Suprapubic skin (tissue), 4 donors: ENCODE measurements around the gene RESF1. TPM values are rescaled to one million over a fixed set of nuclear protein-coding genes. Genes with fewer than 3 reads are reported as not detected.

ENCODE experiments used
- DNase-seq, 2 donors: peaks; one replicate each; pipeline ENCODE4 v3.0.0-alpha.2; 2019; ENCODE audit warnings: low spot score in 2 of 2
- H3K27ac ChIP-seq: fragments of 200-600 bp; sonication (generic); one replicate; pipeline ENCODE4 v1.5.1; 2019
- H3K27me3 ChIP-seq: fragments of 200-600 bp; sonication (generic); one replicate; pipeline ENCODE4 v1.5.1; 2019
- H3K36me3 ChIP-seq: fragments of 200-600 bp; sonication (generic); one replicate; pipeline ENCODE4 v1.5.1; 2019
- H3K4me1 ChIP-seq: fragments of 200-600 bp; sonication (generic); one replicate; pipeline ENCODE4 v1.5.1; 2019
- H3K4me3 ChIP-seq: fragments of 200-600 bp; sonication (generic); one replicate; pipeline ENCODE4 v1.5.1; 2019; ENCODE audit warnings: mild to moderate bottlenecking
- H3K9me3 ChIP-seq: fragments of 200-600 bp; sonication (generic); one replicate; pipeline ENCODE4 v1.5.1; 2019
- EP300 ChIP-seq: sonication (generic); formaldehyde crosslinking; IDR thresholded peaks from one replicate; pipeline ENCODE4 v1.6.1; 2017; ENCODE audit warnings: antibody characterized with exemption
- POLR2A ChIP-seq, 2 donors: fragments of 450-650 bp; IDR thresholded peaks; one replicate each; pipeline ENCODE4 v1.6.1; 2017; ENCODE audit warnings: antibody characterized with exemption in 2 of 2, mild to moderate bottlenecking in 2 of 2, moderate library complexity in 2 of 2
- POLR2AphosphoS5 ChIP-seq, 3 donors: sonication (generic); formaldehyde crosslinking; IDR thresholded peaks; one replicate each; pipeline ENCODE4 v1.6.1; 2017; ENCODE audit warnings: antibody characterized with exemption in 3 of 3
- WGBS: methylation state at CpG from one replicate; pipeline ENCODE4 v1.1.5; 2018; 5-methylcytosine and 5-hydroxymethylcytosine counted together
- total RNA-seq, 4 donors: library from RNA; depleted of rRNA; stranded (reverse); fragments of >200 nt; gene quantifications; one replicate each; pipeline ENCODE4 v1.1.0, GENCODE V29; 2016
- TF ChIP-seq, protein P1 (sequence below), 2 donors: fragments of 200-600 bp in 1 of 2; fragments of 450-650 bp in 1 of 2; sonication (generic) in 1 of 2; IDR thresholded peaks; one replicate each; pipeline ENCODE4 v1.5.1; 2016 to 2019; ENCODE audit warnings: antibody characterized with exemption in 2 of 2, mild to moderate bottlenecking in 1 of 2, moderate library complexity in 1 of 2

Gene RESF1
- total RNA-seq, 4 donors from 2014 or later, result 58.0 to 115 (median 69.8) TPM

- peaks cover 67% of the 10 kb centered on the region for H3K36me3 ChIP-seq
These were observed 32.6 kb downstream of the RESF1 start for GRCh38 chr12:31991815-31992214.

GRCh38 chr12:31999692-32000091 lies 40.5 kb downstream of the RESF1 start:
- Histone ChIP-seq H3K27ac (no peak overlapping the region), H3K9me3 (no peaks in the 10 kb centered on the region), H3K4me3 (no peak overlapping the region), H3K36me3 (peaks cover 63% of the 10 kb centered on the region), H3K27me3 (no peaks in the 10 kb centered on the region), H3K4me1 (no peaks in the 10 kb centered on the region)
- TF ChIP-seq POLR2A (IDR thresholded peaks at IDR 0.05), result no peak
- TF ChIP-seq POLR2AphosphoS5 (IDR thresholded peaks at IDR 0.05), result no peak
- no peak for TF ChIP-seq EP300
- TF ChIP-seq, protein P1, sequence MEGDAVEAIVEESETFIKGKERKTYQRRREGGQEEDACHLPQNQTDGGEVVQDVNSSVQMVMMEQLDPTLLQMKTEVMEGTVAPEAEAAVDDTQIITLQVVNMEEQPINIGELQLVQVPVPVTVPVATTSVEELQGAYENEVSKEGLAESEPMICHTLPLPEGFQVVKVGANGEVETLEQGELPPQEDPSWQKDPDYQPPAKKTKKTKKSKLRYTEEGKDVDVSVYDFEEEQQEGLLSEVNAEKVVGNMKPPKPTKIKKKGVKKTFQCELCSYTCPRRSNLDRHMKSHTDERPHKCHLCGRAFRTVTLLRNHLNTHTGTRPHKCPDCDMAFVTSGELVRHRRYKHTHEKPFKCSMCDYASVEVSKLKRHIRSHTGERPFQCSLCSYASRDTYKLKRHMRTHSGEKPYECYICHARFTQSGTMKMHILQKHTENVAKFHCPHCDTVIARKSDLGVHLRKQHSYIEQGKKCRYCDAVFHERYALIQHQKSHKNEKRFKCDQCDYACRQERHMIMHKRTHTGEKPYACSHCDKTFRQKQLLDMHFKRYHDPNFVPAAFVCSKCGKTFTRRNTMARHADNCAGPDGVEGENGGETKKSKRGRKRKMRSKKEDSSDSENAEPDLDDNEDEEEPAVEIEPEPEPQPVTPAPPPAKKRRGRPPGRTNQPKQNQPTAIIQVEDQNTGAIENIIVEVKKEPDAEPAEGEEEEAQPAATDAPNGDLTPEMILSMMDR (IDR thresholded peaks at IDR 0.05), result no peak
- 93% methylated on average over 6 of the region's 6 CpGs for WGBS
- no peak for DNase-seq

More at GRCh38 chr12:31991815-31992214, 32.6 kb downstream of the RESF1 start:
- no peak for DNase-seq
- WGBS, result 95% methylated on average over 2 of the region's 2 CpGs
- H3K9me3 ChIP-seq, result no peaks in the 10 kb centered on the region
- no peak overlapping the region for H3K27ac ChIP-seq
- TF ChIP-seq, protein P1 (IDR thresholded peaks at IDR 0.05), result no peak
- TF ChIP-seq POLR2A (IDR thresholded peaks at IDR 0.05) (no peak), POLR2AphosphoS5 (IDR thresholded peaks at IDR 0.05) (no peak), EP300 (no peak)
- H3K4me1 ChIP-seq, result no peaks in the 10 kb centered on the region
- H3K4me3 ChIP-seq, result no peak overlapping the region
- H3K27me3 ChIP-seq, result no peaks in the 10 kb centered on the region

DNA sequence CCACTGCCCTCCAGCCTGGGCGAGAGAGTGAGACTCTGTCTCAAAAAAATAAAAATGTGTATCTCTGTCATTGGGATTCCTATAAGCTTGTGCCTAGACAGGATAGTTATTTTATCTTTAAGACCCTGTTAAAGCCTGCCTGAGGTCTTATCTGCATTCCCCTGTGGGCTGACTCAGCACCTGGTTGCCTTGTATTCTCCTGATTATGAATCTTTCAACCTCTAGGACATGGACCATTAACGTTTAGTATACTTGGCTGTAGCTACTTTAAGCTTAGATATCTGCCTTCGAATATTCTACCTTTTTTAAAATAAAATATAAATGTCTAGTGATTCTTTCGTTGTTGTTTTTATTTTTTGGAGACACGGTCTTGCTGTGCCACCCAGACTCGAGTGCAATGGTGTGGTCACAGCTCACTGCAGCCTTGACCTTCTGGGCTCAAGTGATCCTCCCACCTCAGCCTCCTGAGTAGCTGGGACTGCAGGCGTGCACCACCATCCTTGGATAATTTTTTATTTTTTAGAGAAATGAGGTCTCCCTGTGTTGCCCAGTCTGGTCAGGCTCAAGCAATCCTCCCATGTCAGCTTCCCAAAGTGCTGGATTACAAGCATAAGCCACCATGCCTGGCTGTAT lies 41.3 kb downstream of the RESF1 start:
- DNase-seq, result no peak
- no peaks in the 10 kb centered on the region for H3K9me3 ChIP-seq
- H3K36me3 ChIP-seq, result peaks cover 55% of the 10 kb centered on the region
- no peak overlapping the region for H3K27ac ChIP-seq
- 97% methylated on average over 7 of the region's 7 CpGs for WGBS
- H3K27me3 ChIP-seq, result no peaks in the 10 kb centered on the region
- no peaks in the 10 kb centered on the region for H3K4me1 ChIP-seq
- no peak overlapping the region for H3K4me3 ChIP-seq
- TF ChIP-seq POLR2A (IDR thresholded peaks at IDR 0.05) (no peak), POLR2AphosphoS5 (IDR thresholded peaks at IDR 0.05) (no peak), EP300 (no peak)
- TF ChIP-seq, protein P1 (IDR thresholded peaks at IDR 0.05), result no peak

- no peaks in the 10 kb centered on the region for H3K9me3 ChIP-seq
- H3K27ac ChIP-seq, result no peak overlapping the region
- peaks cover 34% of the 10 kb centered on the region for H3K36me3 ChIP-seq
- no peaks in the 10 kb centered on the region for H3K4me1 ChIP-seq
- no peak for DNase-seq
- no peaks in the 10 kb centered on the region for H3K27me3 ChIP-seq
- H3K4me3 ChIP-seq, result no peak overlapping the region
- TF ChIP-seq, protein P1 (IDR thresholded peaks at IDR 0.05), result no peak
- TF ChIP-seq POLR2AphosphoS5 (IDR thresholded peaks at IDR 0.05), result no peak
- WGBS, result 46% methylated on average over 1 of the region's 1 CpG
These were observed 43.8 kb downstream of the RESF1 start for GRCh38 chr12:32002848-32003493.

DNA sequence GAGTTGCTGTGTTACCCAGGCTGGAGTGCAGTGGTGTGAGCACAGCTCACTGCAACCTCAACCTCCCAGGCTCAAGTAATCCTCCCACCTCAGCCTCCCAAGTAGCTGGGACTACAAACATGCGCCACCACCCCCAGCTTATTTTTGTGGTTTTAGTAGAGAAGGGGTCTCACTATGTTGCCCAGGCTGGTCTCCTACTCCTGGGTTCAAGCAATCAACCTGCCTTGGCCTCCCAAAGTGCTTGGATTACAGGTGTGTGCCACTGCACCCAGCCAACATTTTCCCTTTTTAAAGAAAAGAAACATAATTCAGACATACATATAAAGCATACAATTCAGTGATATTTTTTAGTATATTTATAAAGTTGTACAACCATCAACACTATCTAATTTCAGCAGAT lies 44.4 kb downstream of the RESF1 start:
- WGBS, result 92% methylated on average over 1 of the region's 1 CpG
- no peak overlapping the region for H3K27ac ChIP-seq

More for the DNA sequence above, 44.4 kb downstream of the RESF1 start:
- no peak for DNase-seq
- Histone ChIP-seq H3K27me3 (no peaks in the 10 kb centered on the region), H3K9me3 (no peaks in the 10 kb centered on the region), H3K4me1 (no peaks in the 10 kb centered on the region), H3K36me3 (peaks cover 28% of the 10 kb centered on the region), H3K4me3 (no peak overlapping the region)
- no peak for TF ChIP-seq POLR2A (IDR thresholded peaks at IDR 0.05)
- no peak for TF ChIP-seq POLR2AphosphoS5 (IDR thresholded peaks at IDR 0.05)
- TF ChIP-seq, protein P1 (IDR thresholded peaks at IDR 0.05), result no peak
- no peak for TF ChIP-seq EP300
